Measurements from ENCODE around the gene PSEN1. TPM values are rescaled to one million over a fixed set of nuclear protein-coding genes. Genes with fewer than 3 reads are reported as not detected.

Gene PSEN1
- total and polyA plus RNA-seq, 2 of the 8 experiments (the other 6 are each of a cell fraction or from before 2014, with no cell fraction given): 10.1 to 38.7 TPM

- no peak for TF ChIP-seq KDM4A (IDR thresholded peaks at IDR 0.05; ENCODE audit: low read depth, low read length, severe bottlenecking)
- TF ChIP-seq EZH2 (IDR thresholded peaks at IDR 0.05; ENCODE audit: low read depth, low read length, severe bottlenecking): no peak
- TF ChIP-seq GABPA (IDR thresholded peaks at IDR 0.05; ENCODE audit: borderline replicate concordance, insufficient read depth, low read length): no peak
Measured at GRCh38 chr14:73189651-73190050, 53.3 kb downstream of the PSEN1 start (continued).

Data from H1 (cell line).